SHP77 (cell line): ENCODE data around the gene PEAR1.

Source experiments
- DNase-seq, 2 experiments: peaks; one replicate each; lab custom pipeline; 2025; lab: John Stamatoyannopoulos, UW

The PEAR1 gene

GRCh38 chr1:156901966-156902915 is 8.7 kb downstream of the PEAR1 start:
- DNase-seq, result no peak

- DNase-seq, result no peak
These were observed 10.0 kb downstream of the PEAR1 start for GRCh38 chr1:156903328-156904091.

- no peak for DNase-seq
These were observed 10.9 kb downstream of the PEAR1 start for GRCh38 chr1:156904187-156904959.

- no peak for DNase-seq
These were observed 11.7 kb downstream of the PEAR1 start for GRCh38 chr1:156905176-156905575.

DNA sequence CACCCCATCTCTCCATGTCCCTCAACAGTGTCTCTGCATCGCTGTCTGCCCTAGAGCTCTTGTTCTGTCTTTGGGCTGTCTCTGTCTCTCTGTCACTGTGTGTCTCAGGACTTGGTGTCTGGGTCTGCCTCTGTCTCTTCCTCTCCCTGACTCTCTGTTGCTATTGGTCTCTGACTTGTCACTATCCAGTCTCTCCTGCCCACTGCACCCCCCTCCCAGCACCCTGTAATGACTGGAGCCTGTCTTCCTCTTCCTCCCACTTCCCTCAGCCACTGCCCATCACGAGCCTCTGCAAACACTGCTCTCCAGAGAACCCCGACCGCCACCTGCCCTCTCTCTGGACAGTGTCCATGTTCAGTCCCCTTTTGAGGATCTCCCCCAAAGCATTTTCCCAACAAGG is 12.1 kb downstream of the PEAR1 start:
- no peak for DNase-seq

GRCh38 chr1:156906206-156906906 is 12.8 kb downstream of the PEAR1 start:
- DNase-seq, result no peak

- DNase-seq, result no peak
These were observed 15.0 kb downstream of the PEAR1 start for GRCh38 chr1:156908541-156908940.

GRCh38 chr1:156908955-156909354 is 15.4 kb downstream of the PEAR1 start:
- no peak for DNase-seq

- DNase-seq, result no peak
These were observed 16.2 kb downstream of the PEAR1 start for GRCh38 chr1:156909671-156910070.

- peak in 1 of 2 experiments; percentile 30 for DNase-seq
These were observed 16.8 kb downstream of the PEAR1 start for GRCh38 chr1:156910309-156910782.

GRCh38 chr1:156911577-156912298 is 18.2 kb downstream of the PEAR1 start:
- DNase-seq, result no peak

- DNase-seq, result no peak
These were observed 18.8 kb downstream of the PEAR1 start for GRCh38 chr1:156912310-156912709.

DNA sequence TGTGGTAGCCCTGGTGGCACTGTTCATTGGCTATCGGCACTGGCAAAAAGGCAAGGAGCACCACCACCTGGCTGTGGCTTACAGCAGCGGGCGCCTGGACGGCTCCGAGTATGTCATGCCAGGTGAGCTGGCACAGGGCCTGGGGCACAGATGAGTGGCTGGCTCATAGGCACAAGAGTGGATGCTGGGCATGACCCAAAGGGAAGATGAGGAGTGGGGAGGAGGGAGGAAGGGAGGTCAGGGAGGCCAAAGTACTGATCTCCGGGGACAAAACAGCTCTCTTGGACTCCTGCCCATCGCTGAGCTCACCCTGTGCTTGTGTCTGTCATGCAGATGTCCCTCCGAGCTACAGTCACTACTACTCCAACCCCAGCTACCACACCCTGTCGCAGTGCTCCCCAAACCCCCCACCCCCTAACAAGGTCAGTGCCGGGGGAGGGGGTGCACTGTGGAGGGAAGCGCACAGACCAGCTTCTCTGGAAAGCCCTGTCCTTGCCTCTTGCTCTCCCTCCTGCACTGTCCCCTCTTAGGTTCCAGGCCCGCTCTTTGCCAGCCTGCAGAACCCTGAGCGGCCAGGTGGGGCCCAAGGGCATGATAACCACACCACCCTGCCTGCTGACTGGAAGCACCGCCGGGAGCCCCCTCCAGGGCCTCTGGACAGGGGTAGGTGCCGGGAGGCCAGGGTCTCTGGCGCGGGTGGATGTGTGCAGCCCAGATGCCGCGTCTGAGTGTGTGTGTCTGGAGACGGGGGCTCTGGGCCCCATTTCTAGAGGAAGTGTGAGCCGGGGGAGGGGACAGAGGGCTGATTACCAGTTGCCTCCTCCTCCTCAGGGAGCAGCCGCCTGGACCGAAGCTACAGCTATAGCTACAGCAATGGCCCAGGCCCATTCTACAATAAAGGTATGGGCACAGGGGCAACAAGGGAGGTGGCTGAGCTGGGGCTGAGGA is 19.6 kb downstream of the PEAR1 start:
- DNase-seq, result peak; percentile 18 to 59

GRCh38 chr1:156913809-156914387 is 20.4 kb downstream of the PEAR1 start:
- no peak for DNase-seq

DNA sequence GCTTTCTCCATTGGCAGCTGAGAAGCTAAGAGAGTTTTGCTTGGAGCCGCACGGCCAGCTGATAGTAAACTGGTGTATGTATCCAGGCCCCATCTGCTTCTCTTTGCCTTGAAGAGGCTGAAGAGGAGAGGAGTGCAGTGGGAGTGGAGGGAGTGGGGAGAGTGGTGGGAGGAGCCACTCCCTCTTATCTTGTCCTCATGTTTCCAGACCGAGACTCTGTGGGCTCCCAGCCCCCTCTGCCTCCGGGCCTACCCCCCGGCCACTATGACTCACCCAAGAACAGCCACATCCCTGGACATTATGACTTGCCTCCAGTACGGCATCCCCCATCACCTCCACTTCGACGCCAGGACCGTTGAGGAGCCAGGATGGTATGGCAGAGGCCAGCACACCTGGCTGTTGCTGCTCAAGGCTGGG is 20.9 kb downstream of the PEAR1 start:
- no peak for DNase-seq

DNA sequence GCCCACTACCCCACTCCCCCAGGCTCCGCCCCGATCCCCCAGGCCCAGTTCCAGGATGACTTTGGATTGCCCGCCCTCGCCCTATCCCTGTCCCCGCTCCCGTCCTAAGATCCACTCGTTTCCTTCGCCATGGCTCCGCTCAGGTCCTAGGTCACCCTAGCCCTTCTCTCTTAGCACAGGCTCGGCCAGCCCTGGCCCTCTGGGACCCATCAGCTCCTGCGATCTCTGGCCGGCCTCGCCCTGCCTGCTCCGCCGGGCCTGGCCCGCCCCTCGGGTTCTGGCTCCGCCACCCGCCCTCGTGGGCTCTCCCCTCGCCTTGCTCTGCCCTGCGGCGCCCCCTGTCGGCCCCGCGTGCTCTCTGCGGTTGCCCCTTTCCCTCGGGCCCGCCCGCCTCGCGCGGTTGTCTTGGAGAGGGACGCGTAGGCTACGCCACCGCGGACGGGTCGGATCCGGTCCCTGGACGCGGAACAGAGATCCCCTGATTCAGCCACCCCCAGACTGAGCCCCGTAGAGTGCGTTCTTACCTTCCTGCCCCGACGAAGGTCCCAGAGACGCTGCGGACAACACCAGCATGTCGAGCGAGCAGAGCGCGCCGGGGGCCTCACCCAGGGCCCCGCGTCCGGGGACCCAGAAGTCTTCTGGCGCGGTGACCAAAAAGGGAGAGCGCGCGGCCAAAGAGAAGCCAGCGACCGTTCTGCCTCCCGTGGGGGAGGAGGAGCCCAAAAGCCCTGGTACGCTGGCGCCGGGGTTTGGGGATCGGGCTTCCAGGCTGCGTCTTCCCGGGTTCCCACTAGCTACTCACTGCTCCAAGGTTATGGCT is 26.9 kb downstream of the PEAR1 start, which contains the start of gene LRRC71:
Gene LRRC71, plus strand, starts transcription at position 400 of the 820 bp plus-strand sequence. Its CDS starts 172 bp downstream, at position 572.
- DNase-seq, result peak; percentile 58 to 71

DNA sequence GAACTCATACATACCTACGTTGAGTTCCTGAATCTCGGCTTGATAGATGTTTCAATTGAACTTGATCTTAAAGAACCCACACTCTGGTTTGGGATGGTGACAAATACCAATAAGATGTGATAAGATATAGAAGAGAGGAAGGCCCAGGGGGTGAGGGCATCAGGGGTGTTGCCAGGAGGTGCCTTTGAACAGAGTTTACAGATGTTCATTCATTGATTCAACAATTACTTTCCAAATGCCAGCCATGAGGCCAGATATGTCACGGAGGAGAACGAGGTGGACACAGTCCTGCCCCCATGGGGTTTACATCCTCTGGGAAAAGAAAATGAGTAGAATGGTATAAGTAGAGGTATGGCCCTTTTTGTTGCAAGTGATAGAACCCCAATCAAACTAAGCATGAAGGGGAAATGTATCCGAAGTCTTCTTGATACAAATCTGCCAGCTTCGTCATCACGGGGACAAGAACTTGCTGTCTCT is 27.6 kb downstream of the PEAR1 start:
- no peak for DNase-seq
